Body of pancreas (tissue), 4 donors: ENCODE data around the gene FAM13A.

Source experiments
- CTCF ChIP-seq, 7 experiments: fragments of 450-650 bp in 4 of 7; fragments of 200-600 bp in 3 of 7; sonication (generic) in 3 of 7; IDR thresholded peaks; one replicate each; pipeline ENCODE4 v1.5.1; 2016 to 2019; ENCODE audit warnings: antibody characterized with exemption in 7 of 7
- POLR2A ChIP-seq, 3 donors: fragments of 450-650 bp; IDR thresholded peaks; one replicate each; pipeline ENCODE4 v1.6.1; 2016; ENCODE audit warnings: antibody characterized with exemption in 3 of 3, mild to moderate bottlenecking in 2 of 3

- TF ChIP-seq CTCF (IDR thresholded peaks at IDR 0.05) (no peak), POLR2A (IDR thresholded peaks at IDR 0.05) (no peak)
Observed at GRCh38 chr4:88731381-88731780, 325.6 kb downstream of the FAM13A start.
